Epithelial cell of proximal tubule (primary cell): ENCODE measurements around the gene POLQ. TPM values are rescaled to one million over a fixed set of nuclear protein-coding genes. Genes with fewer than 3 reads are reported as not detected.
"Not testable (repeated sequence)": the region's sequence is repeated elsewhere in the genome, so short reads cannot be mapped to it uniquely, and the experiment has no call there.

Experiments used
- DNase-seq: peaks from one replicate; pipeline ENCODE4 v3.0.0-alpha.2; 2011; ENCODE audit warnings: low read depth
- H3K4me3 ChIP-seq: 2 replicates; pipeline ENCODE4 v1.5.1; 2011; ENCODE audit warnings: low read depth, mild to moderate bottlenecking, low read length
- CTCF ChIP-seq: conservative IDR thresholded peaks from 2 replicates; pipeline ENCODE4 v1.5.1; 2012; ENCODE audit warnings: low read depth, mild to moderate bottlenecking, low read length
- total RNA-seq: library from RNA; depleted of rRNA; stranded (reverse); fragments of >200 nt; gene quantifications from 2 replicates; pipeline ENCODE4 v1.2.3, GENCODE V29; 2015

POLQ gene
- total RNA-seq, 1 donor from 2014 or later: 9.2 TPM

GRCh38 chr3:121405631-121406030 lies 140.2 kb downstream of the POLQ start:
- H3K4me3 ChIP-seq: no peak overlapping the region
- TF ChIP-seq CTCF: no peak
- DNase-seq: no peak

GRCh38 chr3:121399820-121400219 lies 146.0 kb downstream of the POLQ start:
- TF ChIP-seq CTCF: no peak
- no peak for DNase-seq
- H3K4me3 ChIP-seq: no peak overlapping the region

DNA sequence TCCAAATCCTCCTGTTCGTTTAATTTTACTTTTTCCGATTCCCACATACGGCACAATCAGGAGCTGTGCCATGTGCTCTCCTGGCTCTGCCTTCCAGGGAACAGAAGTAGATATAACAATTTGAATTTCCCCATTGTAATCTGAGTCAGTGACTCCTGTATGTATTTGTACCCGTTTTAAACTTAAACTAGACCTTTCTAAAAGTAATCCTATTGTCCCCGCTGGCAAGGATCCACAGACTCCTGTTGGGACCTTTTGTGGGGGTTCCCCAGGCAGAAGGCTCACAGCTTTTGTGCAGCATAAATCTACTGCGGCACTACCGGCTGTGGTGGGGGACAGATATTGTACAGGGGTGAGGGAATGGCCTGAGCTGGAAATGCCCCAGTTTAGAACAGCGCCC lies 147.7 kb downstream of the POLQ start:
- DNase-seq, H3K4me3 ChIP-seq: not testable (repeated sequence)

DNA sequence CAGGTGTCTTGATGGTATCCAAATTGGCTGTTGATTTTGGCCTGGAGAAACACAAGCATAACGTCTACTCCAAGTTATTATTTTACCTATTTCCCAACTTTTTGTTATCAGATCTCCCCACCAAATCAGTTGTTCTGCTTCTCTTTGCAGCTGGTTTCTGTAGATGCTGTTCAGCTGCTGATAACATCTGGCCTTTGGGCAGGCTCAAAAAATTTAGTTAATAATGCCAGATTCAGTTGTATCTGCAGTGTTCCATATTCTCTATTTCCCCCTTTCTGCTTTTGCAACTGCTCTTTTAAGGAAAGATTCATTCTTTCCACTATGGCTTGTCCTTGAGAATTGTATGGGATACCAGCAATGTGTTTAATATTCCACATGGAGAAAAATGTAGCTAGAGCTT lies 149.8 kb downstream of the POLQ start:
- not testable (repeated sequence) for H3K4me3 ChIP-seq, DNase-seq

- not testable (repeated sequence) for H3K4me3 ChIP-seq, DNase-seq
Observed at GRCh38 chr3:121388308-121388707, 157.5 kb downstream of the POLQ start.

Other genes with a start within 250 kb of the POLQ start
- gene ARGFX, start 22.0 kb upstream of the POLQ start, total RNA-seq: not detected in 2 replicates
- not detected in 2 replicates for gene FBXO40, start 47.4 kb upstream of the POLQ start, total RNA-seq
- 0.12 and 1.0 TPM in 2 replicates for gene HCLS1, start 114.9 kb upstream of the POLQ start, total RNA-seq
- 10.5 and 20.7 TPM in 2 replicates for gene GOLGB1, start 203.8 kb upstream of the POLQ start, total RNA-seq